Measurements from ENCODE around the gene ATP6V1B1.

ATP6V1B1 gene

DNA sequence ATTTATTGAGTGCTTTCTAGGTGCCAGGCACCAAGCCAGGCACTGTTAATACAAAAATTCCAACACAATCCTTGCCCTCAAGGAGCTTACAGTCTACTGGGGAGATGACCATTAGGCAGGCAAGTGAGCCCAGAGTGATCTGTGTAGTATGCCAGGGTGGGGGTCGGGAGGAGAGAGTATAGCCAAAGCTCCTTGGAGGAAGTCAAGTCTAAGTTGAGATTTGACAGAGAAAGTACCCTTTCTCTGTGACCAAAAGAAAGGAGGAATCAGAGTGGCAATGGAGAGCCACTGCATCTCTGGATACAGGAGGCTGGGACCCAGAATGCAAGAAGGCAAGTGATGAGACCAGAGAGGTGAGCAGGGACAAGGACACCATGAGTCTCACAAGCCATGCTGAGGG lies 50.3 kb downstream of the ATP6V1B1 start:
- H3K27ac ChIP-seq, result no peak overlapping the region
- H3K36me3 ChIP-seq (replicated peaks), result peaks cover 25% of the 10 kb centered on the region
- in situ Hi-C loops (cut with HindIII; ENCODE audit: low pct_ligation_motif_present, low sequenced_read_pairs), result no loop called here
- no peak for DNase-seq
- TF ChIP-seq, protein P1, sequence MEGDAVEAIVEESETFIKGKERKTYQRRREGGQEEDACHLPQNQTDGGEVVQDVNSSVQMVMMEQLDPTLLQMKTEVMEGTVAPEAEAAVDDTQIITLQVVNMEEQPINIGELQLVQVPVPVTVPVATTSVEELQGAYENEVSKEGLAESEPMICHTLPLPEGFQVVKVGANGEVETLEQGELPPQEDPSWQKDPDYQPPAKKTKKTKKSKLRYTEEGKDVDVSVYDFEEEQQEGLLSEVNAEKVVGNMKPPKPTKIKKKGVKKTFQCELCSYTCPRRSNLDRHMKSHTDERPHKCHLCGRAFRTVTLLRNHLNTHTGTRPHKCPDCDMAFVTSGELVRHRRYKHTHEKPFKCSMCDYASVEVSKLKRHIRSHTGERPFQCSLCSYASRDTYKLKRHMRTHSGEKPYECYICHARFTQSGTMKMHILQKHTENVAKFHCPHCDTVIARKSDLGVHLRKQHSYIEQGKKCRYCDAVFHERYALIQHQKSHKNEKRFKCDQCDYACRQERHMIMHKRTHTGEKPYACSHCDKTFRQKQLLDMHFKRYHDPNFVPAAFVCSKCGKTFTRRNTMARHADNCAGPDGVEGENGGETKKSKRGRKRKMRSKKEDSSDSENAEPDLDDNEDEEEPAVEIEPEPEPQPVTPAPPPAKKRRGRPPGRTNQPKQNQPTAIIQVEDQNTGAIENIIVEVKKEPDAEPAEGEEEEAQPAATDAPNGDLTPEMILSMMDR (IDR thresholded peaks at IDR 0.05; ENCODE audit: low read depth, low read length, missing control alignments), result no peak
- no peaks in the 10 kb centered on the region for H3K27me3 ChIP-seq (replicated peaks)
- no peak overlapping the region for H3K4me3 ChIP-seq (ENCODE audit: low read depth, low read length)

- Histone ChIP-seq H3K27me3 (replicated peaks) (no peaks in the 10 kb centered on the region), H3K4me3 (ENCODE audit: low read depth, low read length) (no peak overlapping the region), H3K36me3 (replicated peaks) (peaks cover 25% of the 10 kb centered on the region), H3K27ac (no peak overlapping the region)
- in situ Hi-C loops (cut with HindIII; ENCODE audit: low pct_ligation_motif_present, low sequenced_read_pairs), result no loop called here
- TF ChIP-seq, protein P1 (IDR thresholded peaks at IDR 0.05; ENCODE audit: low read depth, low read length, missing control alignments), result no peak
- DNase-seq, result no peak
These were observed 50.9 kb downstream of the ATP6V1B1 start for GRCh38 chr2:70986499-70987189.

DNA sequence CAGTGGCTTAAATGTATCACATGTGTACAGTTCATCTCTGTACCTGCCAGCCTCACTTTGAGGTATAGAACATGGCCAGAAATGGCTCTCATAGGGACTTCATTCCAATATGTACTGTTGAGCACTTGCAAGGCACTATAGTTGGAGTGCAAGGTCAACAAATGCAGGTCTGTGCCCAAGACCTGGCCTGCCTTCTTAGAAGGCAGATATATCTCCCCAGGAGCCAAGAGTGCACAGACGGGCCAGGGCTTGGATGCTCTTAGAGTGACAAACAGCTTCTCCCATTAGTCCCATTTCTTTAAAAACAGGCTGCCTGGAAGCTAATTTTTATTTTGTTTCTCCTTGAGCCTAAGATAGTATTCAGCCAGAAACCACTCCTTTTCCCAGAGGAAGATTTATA lies 51.7 kb downstream of the ATP6V1B1 start:
- Histone ChIP-seq H3K4me3 (ENCODE audit: low read depth, low read length) (no peak overlapping the region), H3K27ac (no peak overlapping the region), H3K36me3 (replicated peaks) (peaks cover 25% of the 10 kb centered on the region), H3K27me3 (replicated peaks) (no peaks in the 10 kb centered on the region)
- DNase-seq, result no peak
- in situ Hi-C loops (cut with HindIII; ENCODE audit: low pct_ligation_motif_present, low sequenced_read_pairs), result no loop called here
- TF ChIP-seq, protein P1 (IDR thresholded peaks at IDR 0.05; ENCODE audit: low read depth, low read length, missing control alignments), result no peak

GRCh38 chr2:70988151-70988550 lies 52.5 kb downstream of the ATP6V1B1 start:
- TF ChIP-seq, protein P1 (IDR thresholded peaks at IDR 0.05; ENCODE audit: low read depth, low read length, missing control alignments), result no peak
- Histone ChIP-seq H3K4me3 (ENCODE audit: low read depth, low read length) (no peak overlapping the region), H3K36me3 (replicated peaks) (peaks cover 25% of the 10 kb centered on the region), H3K27me3 (replicated peaks) (no peaks in the 10 kb centered on the region), H3K27ac (no peak overlapping the region)
- DNase-seq, result no peak
- in situ Hi-C loops (cut with HindIII; ENCODE audit: low pct_ligation_motif_present, low sequenced_read_pairs), result no loop called here

- H3K4me3 ChIP-seq (ENCODE audit: low read depth, low read length), result no peak overlapping the region
- in situ Hi-C loops (cut with HindIII; ENCODE audit: low pct_ligation_motif_present, low sequenced_read_pairs), result no loop called here
These were observed 53.3 kb downstream of the ATP6V1B1 start for GRCh38 chr2:70988726-70989648.

More at GRCh38 chr2:70988726-70989648, 53.3 kb downstream of the ATP6V1B1 start:
- H3K27ac ChIP-seq, result no peak overlapping the region
- H3K27me3 ChIP-seq (replicated peaks), result no peaks in the 10 kb centered on the region
- DNase-seq, result no peak
- TF ChIP-seq, protein P1 (IDR thresholded peaks at IDR 0.05; ENCODE audit: low read depth, low read length, missing control alignments), result no peak
- H3K36me3 ChIP-seq (replicated peaks), result peaks cover 25% of the 10 kb centered on the region
